Stimulated activated CD8-positive, alpha-beta memory T cell treated with anti-CD3 and anti-CD28 coated beads, Interleukin-4, amount 100 ng/mL, for 1 hour (primary cell): ENCODE results near the gene ART4.

ENCODE experiments used
- DNase-seq, 2 donors: peaks; one replicate each; pipeline ENCODE4 v3.0.0-alpha.2; 2020; ENCODE audit warnings: low read depth in 2 of 2, low spot score in 1 of 2

ART4 gene

GRCh38 chr12:14852880-14853279 lies 9.6 kb upstream of the ART4 start:
- DNase-seq: no peak

- DNase-seq: no peak
These were observed 7.8 kb upstream of the ART4 start for GRCh38 chr12:14850929-14851663.

- no peak for DNase-seq
These were observed 6.3 kb upstream of the ART4 start for GRCh38 chr12:14849661-14850060.

- DNase-seq: no peak
These were observed 3.7 kb upstream of the ART4 start for GRCh38 chr12:14846876-14847580.

- no peak for DNase-seq
These were observed 2.8 kb upstream of the ART4 start for GRCh38 chr12:14846042-14846587.

- DNase-seq: no peak
These were observed 2.0 kb upstream of the ART4 start for GRCh38 chr12:14845350-14845750.

DNA sequence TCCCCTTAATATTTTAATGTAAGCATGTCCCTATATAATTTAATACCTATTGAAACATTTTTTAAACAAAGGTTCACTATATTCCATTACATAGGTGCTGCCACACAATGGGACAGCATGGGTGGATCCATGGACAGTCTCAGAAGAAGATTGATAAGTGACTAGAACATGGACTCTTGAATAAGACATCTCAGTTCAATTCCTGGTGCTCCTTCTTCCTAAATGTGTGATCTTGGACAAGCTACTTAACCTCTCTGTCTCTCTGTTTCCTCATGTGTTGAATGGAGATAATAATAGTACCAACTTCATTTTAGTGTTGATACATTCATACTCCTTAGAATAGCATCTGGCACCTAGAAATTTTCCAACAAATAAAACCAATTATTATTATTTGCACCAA lies 1.1 kb upstream of the ART4 start:
- DNase-seq: no peak

DNA sequence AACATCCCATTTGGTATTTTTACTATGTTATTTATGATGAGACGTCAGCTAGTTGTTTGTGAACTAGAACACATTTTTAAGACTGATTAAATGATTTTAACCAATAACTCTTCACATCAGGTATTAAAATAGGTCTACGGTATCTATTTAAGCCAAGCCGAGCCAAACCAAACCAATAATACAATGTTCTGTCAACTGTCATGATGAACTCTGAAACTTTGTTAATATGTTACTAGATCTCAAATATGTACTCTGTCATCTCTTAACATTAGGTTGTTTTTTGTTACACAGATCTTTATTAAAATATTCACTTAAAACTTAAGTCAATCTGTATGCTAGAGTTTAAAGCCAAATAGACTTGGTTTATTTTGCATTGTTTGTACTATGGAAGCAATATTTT lies 1.0 kb downstream of the ART4 start:
- no peak for DNase-seq

- no peak for DNase-seq
These were observed 1.6 kb downstream of the ART4 start for GRCh38 chr12:14841761-14842160.

- no peak for DNase-seq
These were observed 2.7 kb downstream of the ART4 start for GRCh38 chr12:14840616-14841015.

GRCh38 chr12:14839262-14839661 lies 4.1 kb downstream of the ART4 start:
- no peak for DNase-seq

DNA sequence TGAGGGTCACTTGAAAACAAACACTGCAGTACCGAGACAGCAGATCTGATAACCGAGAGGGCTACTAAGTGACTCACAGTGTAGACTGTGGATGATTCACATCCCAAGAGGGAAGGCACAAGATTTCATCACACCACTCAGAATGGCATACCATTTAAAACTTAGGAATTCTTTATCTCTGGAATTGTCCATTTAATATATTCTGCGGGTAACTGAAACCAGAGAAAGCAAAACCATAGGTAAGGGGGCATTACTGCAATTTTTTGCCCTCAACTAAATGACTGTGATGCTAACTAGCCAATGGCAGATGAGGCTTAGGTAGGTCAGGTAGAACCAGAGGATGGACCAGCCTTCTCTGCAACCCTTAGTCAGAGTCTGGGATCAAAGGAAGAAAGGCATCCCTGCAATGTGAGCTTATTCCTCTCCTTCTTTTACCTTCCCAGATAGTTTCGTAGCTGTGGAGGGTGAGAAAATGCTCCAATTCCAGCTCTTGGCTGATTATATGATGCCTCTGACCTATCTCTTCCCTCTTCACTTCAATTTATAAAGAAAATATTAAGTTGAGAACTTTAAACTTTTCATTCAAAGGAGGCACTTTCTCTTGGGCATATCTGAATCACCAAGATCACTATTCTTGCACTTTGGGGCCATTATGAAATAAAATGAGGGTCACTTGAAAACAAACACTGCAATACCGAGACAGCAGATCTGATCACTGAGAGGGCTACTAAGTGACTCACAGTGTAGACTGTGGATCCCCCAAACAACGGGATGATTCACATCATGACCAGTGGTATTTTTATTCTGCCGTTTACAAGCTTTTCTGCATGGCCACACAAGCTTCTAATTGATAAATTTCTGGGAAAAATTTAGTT lies 6.8 kb downstream of the ART4 start:
- DNase-seq: no peak

DNA sequence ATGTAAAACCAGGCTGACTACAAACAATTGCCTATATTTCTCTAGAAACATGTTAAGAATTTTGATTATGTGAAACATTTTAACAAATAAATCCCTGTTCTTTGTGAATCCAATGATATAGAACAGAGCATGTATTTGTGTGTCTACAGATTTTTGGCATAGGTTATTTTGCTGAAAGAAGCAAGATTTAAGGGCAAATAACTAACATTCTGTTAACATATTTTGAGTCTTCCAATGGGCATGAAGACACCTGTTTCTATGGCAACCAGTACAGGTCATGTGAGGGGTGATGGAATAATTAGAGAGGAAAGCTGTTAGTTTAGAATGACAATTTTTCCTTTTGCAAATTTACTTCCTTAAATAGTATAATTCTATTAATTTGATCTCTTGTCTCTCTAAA lies 8.8 kb downstream of the ART4 start:
- DNase-seq: no peak

GRCh38 chr12:14833952-14834351 lies 9.4 kb downstream of the ART4 start:
- no peak for DNase-seq

- DNase-seq: no peak
These were observed 10.0 kb downstream of the ART4 start for GRCh38 chr12:14833336-14833735.

DNA sequence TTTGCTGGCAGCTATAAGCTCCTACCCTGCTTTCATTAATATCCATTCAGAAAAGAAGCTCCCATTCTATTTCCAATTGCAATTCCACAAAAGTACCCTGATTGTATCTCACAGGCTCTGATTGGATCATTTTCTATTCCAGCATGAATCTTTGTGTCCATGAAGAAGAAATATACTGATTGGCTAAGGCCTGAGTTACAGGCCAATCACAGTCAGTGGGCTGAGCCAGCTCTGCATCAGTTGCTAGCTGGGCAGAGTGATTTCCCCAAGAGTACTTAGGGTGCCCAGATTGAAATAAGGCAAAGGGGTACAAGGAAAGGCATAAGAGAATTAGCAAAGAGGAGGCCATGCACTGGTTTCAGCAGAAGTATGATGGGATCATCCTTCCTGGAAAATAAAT lies 14.4 kb downstream of the ART4 start:
- DNase-seq: no peak

DNA sequence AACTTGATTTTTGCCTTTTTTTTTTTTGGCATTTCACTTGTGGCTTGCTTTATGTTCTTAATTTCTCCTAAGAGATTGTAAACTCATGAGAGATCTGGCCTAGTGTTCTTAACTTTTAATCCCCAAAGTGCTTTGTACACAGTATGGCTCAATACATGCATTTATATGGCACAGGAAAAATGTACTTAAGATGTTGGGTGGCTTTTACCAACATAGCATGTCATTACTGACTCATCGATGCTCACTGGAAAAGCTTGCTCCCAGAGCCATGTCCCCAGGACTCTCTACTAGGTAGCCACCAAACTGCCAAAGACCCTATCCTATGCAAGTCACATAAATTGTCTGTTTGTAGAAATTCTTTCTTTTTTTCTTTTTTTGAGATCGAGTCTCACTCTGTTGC lies 16.3 kb downstream of the ART4 start:
- no peak for DNase-seq

DNA sequence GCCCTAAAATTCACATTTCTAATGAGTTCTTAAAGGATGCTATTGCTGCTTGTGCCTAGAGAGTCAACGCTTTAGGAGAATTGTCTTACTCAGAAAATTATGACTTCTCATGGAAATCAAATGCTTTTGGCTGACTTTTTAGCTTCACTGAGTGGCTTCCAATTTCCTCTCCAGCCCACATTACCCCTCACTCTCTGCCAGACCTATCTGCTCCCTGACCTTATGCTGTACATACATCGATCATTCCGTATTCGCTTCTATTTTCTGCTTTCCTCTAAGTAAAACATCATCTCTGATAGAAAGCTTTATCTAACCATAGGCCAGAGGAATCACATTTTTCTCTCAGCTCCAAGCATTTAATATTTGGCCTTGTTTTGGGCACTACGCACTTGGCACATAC lies 16.8 kb downstream of the ART4 start:
- no peak for DNase-seq

DNA sequence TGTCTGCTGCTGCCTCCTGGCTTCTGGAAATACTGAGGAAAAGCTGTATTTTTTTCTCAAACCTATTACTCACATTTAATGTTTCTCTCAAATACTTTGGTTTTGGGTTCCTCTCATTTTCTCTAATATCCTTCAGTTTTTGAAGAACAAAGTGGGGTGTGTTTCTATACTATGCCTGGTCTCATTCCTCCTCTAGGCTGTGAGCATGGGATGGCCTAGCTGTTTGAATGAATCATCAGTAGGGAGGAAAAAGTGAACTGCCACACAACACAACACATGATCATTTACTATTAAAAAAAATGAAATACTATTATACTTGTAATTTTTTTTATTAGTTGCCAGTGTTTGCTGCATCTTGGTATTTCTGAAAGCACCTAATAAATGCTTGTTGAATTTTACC lies 18.1 kb downstream of the ART4 start:
- no peak for DNase-seq

DNA sequence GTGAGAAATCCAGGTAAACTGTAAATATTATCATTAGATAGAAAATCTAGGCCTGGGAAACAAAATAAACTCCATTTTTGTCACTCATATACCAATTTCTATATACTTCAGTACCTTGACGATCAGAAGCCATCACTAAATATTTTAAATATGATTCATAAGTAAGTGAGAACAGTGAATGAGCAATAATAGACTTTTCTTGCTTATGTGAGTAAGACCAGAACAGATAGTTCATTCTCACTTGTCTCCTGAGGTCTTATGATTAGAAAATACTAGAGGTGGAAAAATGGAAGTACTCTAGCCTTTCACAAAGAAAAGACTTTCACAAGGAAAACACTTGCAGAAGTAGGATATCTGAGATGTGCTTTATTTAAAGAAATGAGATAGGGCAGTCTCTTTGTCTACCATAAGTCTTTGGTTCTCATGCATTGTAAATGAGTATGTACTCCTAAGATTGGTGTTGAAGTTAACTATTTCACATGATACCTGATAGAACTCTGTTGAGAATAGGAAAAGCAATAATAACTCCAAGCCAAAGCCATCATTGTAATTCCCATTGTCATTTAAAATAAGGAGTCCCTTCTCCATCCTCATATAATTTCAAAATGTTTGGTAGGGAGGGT lies 19.2 kb downstream of the ART4 start:
- no peak for DNase-seq

DNA sequence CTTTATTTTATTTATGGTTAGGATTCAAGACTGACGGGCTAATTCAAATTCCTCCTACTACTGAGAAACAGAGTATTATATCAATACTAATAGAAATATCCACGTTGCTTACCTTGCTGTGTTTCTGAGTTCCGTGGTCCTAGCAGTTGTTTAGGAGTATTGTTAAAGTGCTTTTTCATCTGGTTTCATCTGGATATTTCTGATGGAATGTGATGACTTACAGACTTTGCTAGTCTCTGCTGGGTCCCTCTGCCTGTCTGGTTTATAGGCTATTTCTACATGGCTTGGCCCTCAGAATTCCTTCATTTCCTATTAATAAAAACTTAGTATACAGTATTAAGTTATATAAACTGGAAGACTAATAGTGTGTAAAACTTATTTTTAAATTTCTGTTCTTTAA lies 29.3 kb downstream of the ART4 start, which contains the start of gene SMCO3:
Gene SMCO3, minus strand, starts transcription at position 169 of the 400 bp plus-strand sequence. CDS start 7,502 bp downstream, outside the sequence.
- DNase-seq: no peak
